ENCODE data around the gene CTAGE9.
"Not testable (repeated sequence)": the region's sequence is repeated elsewhere in the genome, so short reads cannot be mapped to it uniquely, and the experiment has no call there.

The CTAGE9 gene

GRCh38 chr6:131728296-131728939 is 17.6 kb upstream of the CTAGE9 start:
- no peak for DNase-seq

GRCh38 chr6:131727868-131728267 is 17.1 kb upstream of the CTAGE9 start:
- no peak for DNase-seq

GRCh38 chr6:131727467-131727866 is 16.6 kb upstream of the CTAGE9 start:
- DNase-seq, result no peak

- no peak for DNase-seq
Measured at GRCh38 chr6:131724114-131724513, 13.3 kb upstream of the CTAGE9 start.

- no peak for DNase-seq
Measured at GRCh38 chr6:131721161-131721560, 10.3 kb upstream of the CTAGE9 start.

GRCh38 chr6:131717836-131718542 is 7.2 kb upstream of the CTAGE9 start:
- DNase-seq, result peak; percentile 37

GRCh38 chr6:131715567-131715966 is 4.8 kb upstream of the CTAGE9 start:
- not testable (repeated sequence) for DNase-seq

- not testable (repeated sequence) for DNase-seq
Measured at GRCh38 chr6:131703905-131704304, 6.9 kb downstream of the CTAGE9 start.

- not testable (repeated sequence) for DNase-seq
Measured at GRCh38 chr6:131700851-131701250, 10.0 kb downstream of the CTAGE9 start.

- no peak for DNase-seq
Measured at GRCh38 chr6:131696956-131697355, 13.9 kb downstream of the CTAGE9 start.

GRCh38 chr6:131694832-131695426 is 15.9 kb downstream of the CTAGE9 start:
- DNase-seq, result peak; percentile 85

GRCh38 chr6:131693384-131693783 is 17.4 kb downstream of the CTAGE9 start:
- DNase-seq, result peak; percentile 73

GRCh38 chr6:131692589-131692988 is 18.2 kb downstream of the CTAGE9 start:
- DNase-seq, result no peak

GRCh38 chr6:131692031-131692430 is 18.8 kb downstream of the CTAGE9 start:
- DNase-seq, result no peak

GRCh38 chr6:131688286-131688685 is 22.5 kb downstream of the CTAGE9 start:
- no peak for DNase-seq

GRCh38 chr6:131687022-131687421 is 23.8 kb downstream of the CTAGE9 start:
- DNase-seq, result no peak

GRCh38 chr6:131685266-131685780 is 25.5 kb downstream of the CTAGE9 start:
- no peak for DNase-seq

GRCh38 chr6:131683479-131683878 is 27.3 kb downstream of the CTAGE9 start:
- no peak for DNase-seq

- no peak for DNase-seq
Measured at GRCh38 chr6:131682442-131682841, 28.4 kb downstream of the CTAGE9 start.

GRCh38 chr6:131681585-131681984 is 29.2 kb downstream of the CTAGE9 start:
- DNase-seq, result no peak

- no peak for DNase-seq
Measured at GRCh38 chr6:131680868-131681267, 29.9 kb downstream of the CTAGE9 start.

- DNase-seq, result no peak
Measured at GRCh38 chr6:131678442-131678841, 32.4 kb downstream of the CTAGE9 start.

GRCh38 chr6:131673184-131673583 is 37.6 kb downstream of the CTAGE9 start:
- no peak for DNase-seq

GRCh38 chr6:131669891-131670290 is 40.9 kb downstream of the CTAGE9 start:
- no peak for DNase-seq

All from NCI-H146 (cell line).